Measurements from ENCODE around the gene CYP2F1.

DNA sequence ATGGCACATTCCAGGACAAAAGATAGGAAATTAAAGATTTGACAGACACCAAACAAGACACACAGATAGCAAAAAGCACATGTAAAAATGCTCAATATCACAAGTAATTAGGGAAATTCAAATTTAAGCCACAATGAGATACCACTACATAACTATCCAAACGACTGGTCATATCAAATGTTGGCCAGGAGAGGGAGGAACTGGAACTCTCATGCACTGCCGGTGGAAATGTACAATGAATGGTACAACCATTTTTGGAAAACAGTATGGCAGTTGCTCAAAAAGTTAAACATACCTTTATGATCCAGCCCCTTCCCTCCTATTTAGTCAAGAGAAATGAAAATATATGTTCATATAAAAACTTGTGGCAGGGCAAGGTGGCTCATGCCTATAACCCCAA is 42.0 kb downstream of the CYP2F1 start:
- TF ChIP-seq EHMT2 (IDR thresholded peaks at IDR 0.05; ENCODE audit: low read depth) (no peak), MAFK (IDR thresholded peaks at IDR 0.05; ENCODE audit: partially characterized antibody) (no peak), REST (IDR thresholded peaks at IDR 0.05) (no peak), POLR2A (IDR thresholded peaks at IDR 0.05; ENCODE audit: low read length) (no peak), CEBPB (IDR thresholded peaks at IDR 0.05) (no peak)
- TF ChIP-seq, protein P1, sequence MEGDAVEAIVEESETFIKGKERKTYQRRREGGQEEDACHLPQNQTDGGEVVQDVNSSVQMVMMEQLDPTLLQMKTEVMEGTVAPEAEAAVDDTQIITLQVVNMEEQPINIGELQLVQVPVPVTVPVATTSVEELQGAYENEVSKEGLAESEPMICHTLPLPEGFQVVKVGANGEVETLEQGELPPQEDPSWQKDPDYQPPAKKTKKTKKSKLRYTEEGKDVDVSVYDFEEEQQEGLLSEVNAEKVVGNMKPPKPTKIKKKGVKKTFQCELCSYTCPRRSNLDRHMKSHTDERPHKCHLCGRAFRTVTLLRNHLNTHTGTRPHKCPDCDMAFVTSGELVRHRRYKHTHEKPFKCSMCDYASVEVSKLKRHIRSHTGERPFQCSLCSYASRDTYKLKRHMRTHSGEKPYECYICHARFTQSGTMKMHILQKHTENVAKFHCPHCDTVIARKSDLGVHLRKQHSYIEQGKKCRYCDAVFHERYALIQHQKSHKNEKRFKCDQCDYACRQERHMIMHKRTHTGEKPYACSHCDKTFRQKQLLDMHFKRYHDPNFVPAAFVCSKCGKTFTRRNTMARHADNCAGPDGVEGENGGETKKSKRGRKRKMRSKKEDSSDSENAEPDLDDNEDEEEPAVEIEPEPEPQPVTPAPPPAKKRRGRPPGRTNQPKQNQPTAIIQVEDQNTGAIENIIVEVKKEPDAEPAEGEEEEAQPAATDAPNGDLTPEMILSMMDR (IDR thresholded peaks at IDR 0.05): no peak
- TF ChIP-seq, protein P2, sequence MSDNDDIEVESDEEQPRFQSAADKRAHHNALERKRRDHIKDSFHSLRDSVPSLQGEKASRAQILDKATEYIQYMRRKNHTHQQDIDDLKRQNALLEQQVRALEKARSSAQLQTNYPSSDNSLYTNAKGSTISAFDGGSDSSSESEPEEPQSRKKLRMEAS (IDR thresholded peaks at IDR 0.05): no peak

Data from A549 (cell line).